Testis (tissue), 3 donors: ENCODE data around the gene MARCHF2. TPM values are rescaled to one million over a fixed set of nuclear protein-coding genes. Genes with fewer than 3 reads are reported as not detected.

Experiments
- DNase-seq: peaks from one replicate; pipeline ENCODE4 v3.0.0-alpha.2; 2019
- H3K27ac ChIP-seq, 2 donors: fragments of 200-600 bp; sonication (generic); one replicate each; pipeline ENCODE4 v1.5.1; 2019
- H3K27me3 ChIP-seq: fragments of 200-600 bp; sonication (generic); one replicate; pipeline ENCODE4 v1.5.1; 2019
- H3K36me3 ChIP-seq: fragments of 200-600 bp; sonication (generic); one replicate; pipeline ENCODE4 v1.5.1; 2017; ENCODE audit warnings: low read depth; ENCODE audit errors: missing control alignments
- H3K4me1 ChIP-seq: fragments of 200-600 bp; sonication (generic); one replicate; pipeline ENCODE4 v1.5.1; 2019
- H3K4me3 ChIP-seq, 2 donors: fragments of 200-600 bp; sonication (generic); one replicate each; pipeline ENCODE4 v1.5.1; 2017 to 2019
- H3K9me3 ChIP-seq: fragments of 200-600 bp; sonication (generic); one replicate; pipeline ENCODE4 v1.5.1; 2017
- CTCF ChIP-seq, 3 experiments: fragments of 450-650 bp in 2 of 3; fragments of 200-600 bp in 1 of 3; sonication (generic) in 1 of 3; IDR thresholded peaks; one replicate each; pipeline ENCODE4 v1.5.1; 2016 to 2019; ENCODE audit warnings: antibody characterized with exemption in 3 of 3, mild to moderate bottlenecking in 2 of 3, moderate library complexity in 1 of 3
- POLR2A ChIP-seq: fragments of 450-650 bp; IDR thresholded peaks from one replicate; pipeline ENCODE4 v1.6.1; 2017; ENCODE audit warnings: antibody characterized with exemption, mild to moderate bottlenecking, moderate library complexity
- WGBS, 2 donors: methylation state at CpG; one replicate each; pipeline ENCODE4 v1.1.5; 2018; 5-methylcytosine and 5-hydroxymethylcytosine counted together
- intact Hi-C: fragments of 100-400 bp; cut with DNase I; formaldehyde crosslinking; loops from one replicate; pipeline ENCODE4 v1.15.1; 2023; ENCODE audit warnings: low total_unique reads
- polyA plus RNA-seq: library from polyadenylated mRNA; stranded (reverse); fragments of 350-450 nt; fragmentation: Illumina TruSeq; extraction: RNeasy Lipid Tissue Mini Kit (QIAGEN cat#74804); gene quantifications from one replicate; pipeline ENCODE4 v1.2.3, GENCODE V29; 2014; ENCODE audit warnings: low read depth, low replicate concordance; ENCODE audit not compliant: insufficient read depth
- total RNA-seq, 2 donors: library from RNA; depleted of rRNA; stranded (reverse); fragments of >200 nt; gene quantifications; one replicate each; pipeline ENCODE4 v1.2.3, GENCODE V29; 2016

MARCHF2 gene
- total and polyA plus RNA-seq, 3 donors from 2014 or later = 35.3 to 84.5 (median 62.6) TPM

DNA sequence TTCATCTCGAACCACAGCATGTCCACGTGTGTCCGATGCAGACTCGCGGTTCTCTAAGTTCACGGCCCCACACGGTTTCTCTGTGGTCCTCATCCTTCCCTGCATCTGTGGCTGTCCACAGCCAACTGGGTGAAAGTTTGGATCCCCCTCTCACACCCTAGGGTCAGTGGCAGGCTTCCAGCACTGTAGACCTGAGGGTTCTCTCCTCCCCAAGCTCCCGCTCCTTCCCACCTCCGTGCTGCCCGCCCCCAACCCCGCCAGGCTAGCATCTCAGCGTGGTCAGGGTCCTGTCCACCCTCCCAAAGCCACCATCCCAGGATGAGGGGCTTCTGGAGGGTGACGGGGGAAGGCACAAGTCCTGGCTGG is 46.2 kb upstream of the MARCHF2 start:
- Histone ChIP-seq H3K36me3 (no peaks in the 10 kb centered on the region), H3K9me3 (no peaks in the 10 kb centered on the region), H3K27ac (peak overlapping the region in 1 of 2 donors; percentile 44), H3K27me3 (no peaks in the 10 kb centered on the region), H3K4me1 (peaks cover 22% of the 10 kb centered on the region), H3K4me3 (no peak overlapping the region)
- peak; percentile 41 for DNase-seq
- intact Hi-C loops = no loop called here
- no peak for TF ChIP-seq CTCF (IDR thresholded peaks at IDR 0.05)
- TF ChIP-seq POLR2A = no peak
- 55 to 60% methylated on average over 13 of the region's 13 CpGs for WGBS, 2 donors

DNA sequence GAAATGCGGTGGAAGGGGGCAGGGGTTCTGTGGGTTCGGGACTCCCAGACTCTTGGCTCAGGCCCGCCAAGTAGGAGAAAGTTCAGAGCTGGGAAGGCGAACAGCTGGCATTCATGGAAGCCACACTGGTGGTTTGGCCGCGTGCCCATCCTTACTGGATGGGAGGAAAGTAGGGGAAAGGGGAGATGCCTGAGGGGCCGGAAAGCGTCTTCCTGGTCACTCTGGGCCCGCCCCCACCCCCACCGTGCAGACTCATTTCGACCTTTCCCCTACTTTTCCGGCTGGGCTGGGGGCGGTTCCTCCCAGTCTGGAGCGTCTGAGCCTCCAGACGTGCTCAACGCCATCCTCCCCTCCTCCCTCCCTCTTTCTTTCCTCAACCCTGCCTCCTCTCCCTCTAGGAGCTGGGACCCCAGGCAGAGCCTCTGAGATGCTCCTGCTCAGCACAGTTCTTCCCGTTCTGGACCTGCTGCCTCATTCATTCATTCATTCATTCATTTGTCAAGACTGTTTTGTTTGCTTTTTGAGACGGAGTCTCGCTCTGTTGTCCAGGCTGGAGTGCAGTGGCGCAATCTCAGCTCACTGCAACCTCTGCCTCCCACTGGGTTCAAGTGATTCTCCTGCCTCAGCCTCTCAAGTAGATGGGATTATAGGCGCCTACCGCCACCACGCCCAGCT is 45.6 kb upstream of the MARCHF2 start:
- 24 to 27% methylated on average over 18 to 23 of the region's 23 CpGs for WGBS, 2 donors
- H3K4me1 ChIP-seq = peaks cover 22% of the 10 kb centered on the region
- H3K27ac ChIP-seq = peak overlapping the region in 1 of 2 donors; percentile 44
- H3K9me3 ChIP-seq = no peaks in the 10 kb centered on the region
- no peak for TF ChIP-seq CTCF (IDR thresholded peaks at IDR 0.05)
- no peak for TF ChIP-seq POLR2A
- DNase-seq = peak; percentile 83
- no peak overlapping the region for H3K4me3 ChIP-seq
- no peaks in the 10 kb centered on the region for H3K27me3 ChIP-seq
- H3K36me3 ChIP-seq = no peaks in the 10 kb centered on the region
- intact Hi-C loops = no loop called here

DNA sequence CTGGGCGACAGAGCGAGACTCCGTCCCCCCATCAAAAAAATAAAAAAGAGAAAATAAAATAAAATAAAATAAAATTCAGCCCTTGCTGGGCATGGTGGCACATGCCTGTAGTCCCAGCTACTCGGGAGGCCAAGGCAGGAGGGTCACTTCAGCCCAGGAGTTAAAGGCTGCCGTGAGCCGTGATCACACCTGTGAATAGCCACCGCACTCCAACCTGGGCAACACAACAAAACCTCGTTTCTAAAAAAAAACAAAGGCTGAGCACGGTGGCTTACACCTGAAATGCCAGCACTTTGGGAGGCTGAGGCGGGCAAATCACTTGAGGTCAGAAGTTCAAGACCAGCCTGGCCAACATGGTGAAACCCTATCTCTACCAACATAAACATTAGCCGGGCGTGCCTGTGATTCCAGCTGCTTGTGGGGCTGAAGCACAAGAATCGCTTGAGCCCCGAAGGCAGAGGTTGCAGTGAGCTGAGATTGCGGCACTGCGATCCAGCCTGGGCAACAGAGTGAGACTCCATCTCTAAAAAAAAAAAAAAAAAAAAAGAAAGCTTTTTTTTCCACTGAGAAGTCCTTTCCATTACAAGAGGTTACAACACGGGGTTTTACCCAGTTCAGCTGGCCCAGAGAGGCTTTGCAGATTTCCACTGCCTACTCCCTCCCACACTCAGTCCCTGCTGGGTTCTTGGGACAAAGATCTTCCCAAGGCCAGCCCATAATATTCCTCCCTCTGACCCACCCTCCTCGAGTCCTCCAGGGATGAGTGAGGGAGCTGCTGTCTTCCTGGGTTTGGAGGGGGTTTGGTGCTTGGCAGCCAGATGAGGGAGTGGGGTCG is 42.7 kb upstream of the MARCHF2 start:
- H3K27me3 ChIP-seq = no peaks in the 10 kb centered on the region
- peak; percentile 64 for DNase-seq
- peaks cover 27% of the 10 kb centered on the region for H3K4me1 ChIP-seq
- no peak for TF ChIP-seq CTCF (IDR thresholded peaks at IDR 0.05)
- TF ChIP-seq POLR2A = no peak
- peak overlapping the region in 1 of 2 donors; percentile 29 for H3K4me3 ChIP-seq
- WGBS, 2 donors = 60 to 69% methylated on average over 18 to 19 of the region's 19 CpGs
- intact Hi-C loops = no loop called here
- no peaks in the 10 kb centered on the region for H3K9me3 ChIP-seq
- H3K27ac ChIP-seq = peak overlapping the region; percentile 58 to 66
- no peaks in the 10 kb centered on the region for H3K36me3 ChIP-seq

GRCh38 chr19:8371011-8371804 is 41.9 kb upstream of the MARCHF2 start:
- DNase-seq = no peak
- WGBS, 2 donors = 61 to 68% methylated on average over 6 to 28 of the region's 28 CpGs
- Histone ChIP-seq H3K9me3 (no peaks in the 10 kb centered on the region), H3K27me3 (no peaks in the 10 kb centered on the region), H3K27ac (peak overlapping the region; percentile 58 to 66), H3K4me1 (peaks cover 27% of the 10 kb centered on the region), H3K36me3 (no peaks in the 10 kb centered on the region), H3K4me3 (peak overlapping the region in 1 of 2 donors; percentile 29)
- intact Hi-C loops = no loop called here
- TF ChIP-seq POLR2A (no peak), CTCF (IDR thresholded peaks at IDR 0.05) (no peak)
